Measurements from ENCODE around the gene CAPN10. TPM values are rescaled to one million over a fixed set of nuclear protein-coding genes. Genes with fewer than 3 reads are reported as not detected.
"Not testable (repeated sequence)": the region's sequence is repeated elsewhere in the genome, so short reads cannot be mapped to it uniquely, and the experiment has no call there.

The CAPN10 gene, protein sequence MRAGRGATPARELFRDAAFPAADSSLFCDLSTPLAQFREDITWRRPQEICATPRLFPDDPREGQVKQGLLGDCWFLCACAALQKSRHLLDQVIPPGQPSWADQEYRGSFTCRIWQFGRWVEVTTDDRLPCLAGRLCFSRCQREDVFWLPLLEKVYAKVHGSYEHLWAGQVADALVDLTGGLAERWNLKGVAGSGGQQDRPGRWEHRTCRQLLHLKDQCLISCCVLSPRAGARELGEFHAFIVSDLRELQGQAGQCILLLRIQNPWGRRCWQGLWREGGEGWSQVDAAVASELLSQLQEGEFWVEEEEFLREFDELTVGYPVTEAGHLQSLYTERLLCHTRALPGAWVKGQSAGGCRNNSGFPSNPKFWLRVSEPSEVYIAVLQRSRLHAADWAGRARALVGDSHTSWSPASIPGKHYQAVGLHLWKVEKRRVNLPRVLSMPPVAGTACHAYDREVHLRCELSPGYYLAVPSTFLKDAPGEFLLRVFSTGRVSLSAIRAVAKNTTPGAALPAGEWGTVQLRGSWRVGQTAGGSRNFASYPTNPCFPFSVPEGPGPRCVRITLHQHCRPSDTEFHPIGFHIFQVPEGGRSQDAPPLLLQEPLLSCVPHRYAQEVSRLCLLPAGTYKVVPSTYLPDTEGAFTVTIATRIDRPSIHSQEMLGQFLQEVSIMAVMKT
- 66.5 and 69.0 TPM in 2 replicates for total RNA-seq (2014; rRNA removed; shearing (Covaris generic))

DNA sequence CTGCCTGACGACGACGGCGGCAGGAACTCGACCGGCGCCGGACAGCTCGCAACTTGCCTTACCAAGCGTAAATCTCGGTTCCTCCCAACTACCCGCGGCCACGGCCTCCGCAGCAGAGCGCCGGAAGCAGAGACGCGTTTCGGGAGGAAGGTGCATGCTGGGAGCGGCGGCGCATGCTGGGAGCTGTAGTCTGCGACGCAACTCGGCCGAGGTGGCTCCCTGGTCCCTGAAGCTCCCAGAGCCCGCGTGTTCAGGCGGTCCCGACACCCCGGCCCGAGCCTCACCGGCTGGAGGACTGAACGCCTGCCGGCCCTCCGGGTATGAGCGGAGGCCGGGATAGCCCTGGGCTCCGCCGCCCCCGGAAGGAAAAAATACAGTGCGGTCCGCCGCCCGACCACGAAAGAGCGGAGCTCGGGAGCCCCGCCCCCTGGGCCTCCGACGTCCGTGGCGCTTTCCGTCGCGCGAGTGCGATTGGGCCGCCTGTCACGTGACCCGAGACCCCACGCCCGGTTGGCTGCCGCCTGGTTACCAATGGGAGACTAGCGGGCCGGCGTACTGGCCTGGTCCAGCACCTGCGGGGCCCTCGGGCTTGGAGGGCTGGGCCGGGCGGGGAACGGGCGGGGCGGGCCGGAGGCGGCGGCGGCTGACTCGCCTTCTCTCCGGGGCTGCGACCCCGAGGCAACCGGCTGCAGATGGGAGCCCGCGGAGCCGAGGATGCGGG, at the start of gene CAPN10:
TSS of gene CAPN10 (plus strand) at position 537 of the 721 bp plus-strand sequence. CDS start at position 715, 178 bp downstream.
- peak; percentile 99 for DNase-seq
- peak within 1 kb of the TSS; percentile 92 for H3K4me3 ChIP-seq (ENCODE audit: insufficient read depth, low read depth, low read length)
- no peaks in the 10 kb centered on the region for H3K27me3 ChIP-seq (ENCODE audit: control insufficient read depth, insufficient read depth, low read length)
- H3K36me3 ChIP-seq (replicated peaks; ENCODE audit: control insufficient read depth, insufficient read depth, low read length), result peaks cover 5% of the 10 kb centered on the region

DNA sequence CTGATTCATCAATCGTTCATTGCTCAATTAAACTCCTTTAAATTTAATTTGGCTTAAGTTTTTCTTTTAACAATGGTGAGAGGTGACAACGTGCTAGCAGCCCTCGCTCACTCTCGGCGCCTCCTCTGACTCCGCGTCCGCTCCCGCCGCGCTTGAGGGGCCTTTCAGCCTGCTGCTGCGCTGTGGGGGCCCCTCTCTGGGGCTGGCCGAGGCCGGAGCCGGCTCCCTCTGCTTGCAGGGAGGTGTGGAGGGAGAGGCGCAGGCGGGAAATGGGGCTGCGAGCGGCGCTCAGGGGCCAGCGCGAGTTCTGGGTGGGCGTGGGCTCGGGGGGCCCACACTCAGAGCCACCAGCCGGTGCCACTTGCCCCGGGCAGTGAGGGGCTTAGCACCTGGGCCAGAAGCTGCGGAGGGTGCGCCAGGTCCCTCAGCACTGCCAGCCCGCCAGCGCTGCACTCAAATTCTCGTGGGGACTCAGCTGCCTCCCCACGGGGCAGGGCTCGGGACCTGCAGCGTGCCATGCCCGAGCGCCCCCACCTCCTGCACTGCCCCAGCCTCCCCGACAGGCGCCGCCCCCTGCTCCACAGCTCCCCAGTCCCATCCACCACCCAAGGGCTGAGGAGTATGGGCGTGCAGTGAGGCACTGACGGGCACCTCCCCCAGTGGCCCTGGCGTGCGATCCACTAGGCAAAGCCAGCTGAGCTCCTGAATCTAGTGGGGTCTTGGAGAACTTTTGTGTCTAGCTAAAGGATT, 48.3 kb upstream of the CAPN10 start:
- Histone ChIP-seq H3K4me3 (ENCODE audit: insufficient read depth, low read depth, low read length) (no peak overlapping the region), H3K36me3 (replicated peaks; ENCODE audit: control insufficient read depth, insufficient read depth, low read length) (no peaks in the 10 kb centered on the region; the same call in 1 of the 2 replicates), H3K27me3 (ENCODE audit: control insufficient read depth, insufficient read depth, low read length) (no peaks in the 10 kb centered on the region)
- DNase-seq, result no peak

DNA sequence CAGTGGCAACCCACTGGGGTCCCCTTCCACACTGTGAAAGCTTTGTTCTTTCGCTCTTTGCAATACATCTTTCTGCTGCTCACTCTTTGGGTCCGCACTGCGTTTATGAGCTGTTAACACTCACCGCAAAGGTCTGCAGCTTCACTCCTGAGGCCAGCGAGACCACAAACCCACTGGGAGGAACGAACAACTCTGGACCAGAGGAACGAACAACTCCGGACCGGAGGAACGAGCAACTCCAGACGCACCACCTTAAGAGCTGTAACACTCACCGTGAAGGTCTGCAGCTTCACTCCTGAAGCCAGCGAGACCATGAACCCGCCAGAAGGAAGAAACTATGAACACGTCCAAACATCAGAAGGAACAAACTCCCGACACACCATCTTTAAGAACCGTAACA, 47.4 kb upstream of the CAPN10 start:
- H3K36me3 ChIP-seq (replicated peaks; ENCODE audit: control insufficient read depth, insufficient read depth, low read length); DNase-seq: not testable (repeated sequence)

DNA sequence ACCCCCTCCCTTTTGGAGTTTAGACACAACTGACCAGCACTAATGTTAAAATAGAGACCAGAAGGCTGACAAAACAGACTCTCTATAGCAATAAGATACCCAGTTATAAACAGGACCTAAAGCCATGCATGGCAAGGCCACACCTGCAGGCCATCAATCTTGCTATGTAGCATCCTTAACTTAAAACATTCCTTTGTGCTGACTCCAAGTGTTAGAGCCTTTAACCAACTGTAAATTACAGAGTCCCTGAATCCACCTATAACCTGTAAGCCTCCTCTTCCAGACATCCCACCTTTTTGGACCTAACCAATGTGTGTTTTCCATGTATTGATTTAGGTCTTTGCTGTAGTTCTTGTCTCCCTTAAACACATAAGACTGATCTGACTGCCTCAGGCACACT, 46.6 kb upstream of the CAPN10 start:
- Histone ChIP-seq H3K4me3 (ENCODE audit: insufficient read depth, low read depth, low read length) (no peak overlapping the region), H3K36me3 (replicated peaks; ENCODE audit: control insufficient read depth, insufficient read depth, low read length) (no peaks in the 10 kb centered on the region; the same call in 1 of the 2 replicates), H3K27me3 (ENCODE audit: control insufficient read depth, insufficient read depth, low read length) (no peaks in the 10 kb centered on the region)
- no peak for DNase-seq

More for the DNA sequence above, 47.4 kb upstream of the CAPN10 start:
- H3K27me3 ChIP-seq (ENCODE audit: control insufficient read depth, insufficient read depth, low read length); H3K4me3 ChIP-seq (ENCODE audit: insufficient read depth, low read depth, low read length): not testable (repeated sequence)

DNA sequence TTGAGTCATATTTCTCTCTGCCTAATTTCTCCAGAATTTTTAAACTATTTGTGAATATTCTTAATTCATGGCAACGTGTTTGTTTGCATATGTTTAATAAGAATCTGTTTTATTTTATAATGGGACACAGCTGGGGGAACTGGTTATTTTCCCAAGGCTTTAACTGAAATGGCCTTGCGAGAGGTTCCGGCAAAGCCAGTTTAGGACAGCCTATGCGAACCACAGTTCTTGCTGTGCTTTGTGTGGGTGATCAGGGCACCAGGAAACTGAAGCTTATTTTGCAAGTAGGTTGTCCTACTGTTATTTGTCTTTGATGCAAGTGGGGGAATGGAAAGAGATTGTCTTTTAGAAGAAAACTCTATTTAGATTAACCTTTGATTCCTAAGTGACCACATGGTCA, 35.2 kb upstream of the CAPN10 start:
- no peaks in the 10 kb centered on the region for H3K36me3 ChIP-seq (replicated peaks; ENCODE audit: control insufficient read depth, insufficient read depth, low read length)
- no peak for DNase-seq
- H3K27me3 ChIP-seq (ENCODE audit: control insufficient read depth, insufficient read depth, low read length), result no peaks in the 10 kb centered on the region
- no peak overlapping the region for H3K4me3 ChIP-seq (ENCODE audit: insufficient read depth, low read depth, low read length)

DNA sequence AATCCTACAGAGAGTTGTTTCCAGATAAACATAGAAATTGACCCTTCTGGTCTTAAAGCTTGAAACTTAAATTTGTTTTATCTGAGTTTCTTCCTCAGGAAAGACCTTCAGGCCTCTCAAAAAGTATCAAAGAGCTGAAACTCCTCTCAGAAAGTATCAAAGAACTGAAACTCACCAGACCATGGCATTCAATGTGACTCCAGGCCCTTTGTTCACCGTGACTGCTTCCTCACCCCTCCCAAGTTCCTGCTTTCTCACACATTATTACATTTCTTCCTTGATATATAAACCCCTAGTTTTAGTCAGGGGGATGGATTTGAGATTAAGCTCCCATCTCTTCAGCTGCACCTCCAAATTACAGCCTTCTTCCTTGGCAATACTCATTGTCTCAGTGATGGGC, 34.7 kb upstream of the CAPN10 start:
- no peak for DNase-seq
- no peaks in the 10 kb centered on the region for H3K36me3 ChIP-seq (replicated peaks; ENCODE audit: control insufficient read depth, insufficient read depth, low read length)

DNA sequence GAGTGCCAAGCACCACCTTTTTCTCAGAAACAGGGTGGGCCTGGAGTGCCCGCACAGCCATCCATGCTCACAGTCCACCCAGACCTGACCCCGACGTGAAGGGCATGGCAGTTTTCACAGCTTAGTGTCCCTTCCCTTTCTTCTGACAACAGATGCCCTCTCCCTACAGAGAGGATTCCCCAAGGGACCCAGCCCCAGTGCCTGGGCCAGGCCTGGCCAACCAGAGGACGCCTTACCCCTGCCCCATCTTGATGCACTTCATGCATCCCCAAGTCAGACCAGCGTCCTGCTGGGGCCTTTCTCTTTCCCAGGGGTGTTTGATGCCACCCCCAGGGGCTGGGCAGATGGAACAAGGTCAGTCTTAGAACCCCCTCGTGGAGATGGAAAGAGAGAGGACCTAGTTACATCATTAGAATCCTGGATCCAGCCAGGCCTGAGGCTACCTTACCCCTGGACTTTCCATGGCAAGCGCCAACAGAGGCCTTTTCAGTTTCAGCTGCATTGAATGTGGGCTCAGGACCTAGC, 32.5 kb upstream of the CAPN10 start:
- Histone ChIP-seq H3K4me3 (ENCODE audit: insufficient read depth, low read depth, low read length) (no peak overlapping the region), H3K27me3 (ENCODE audit: control insufficient read depth, insufficient read depth, low read length) (peaks cover 11% of the 10 kb centered on the region), H3K36me3 (replicated peaks; ENCODE audit: control insufficient read depth, insufficient read depth, low read length) (no peaks in the 10 kb centered on the region; the same call in 1 of the 2 replicates)
- DNase-seq, result peak; percentile 25

More for the DNA sequence above, 34.7 kb upstream of the CAPN10 start:
- Histone ChIP-seq H3K4me3 (ENCODE audit: insufficient read depth, low read depth, low read length) (no peak overlapping the region), H3K27me3 (ENCODE audit: control insufficient read depth, insufficient read depth, low read length) (no peaks in the 10 kb centered on the region)

DNA sequence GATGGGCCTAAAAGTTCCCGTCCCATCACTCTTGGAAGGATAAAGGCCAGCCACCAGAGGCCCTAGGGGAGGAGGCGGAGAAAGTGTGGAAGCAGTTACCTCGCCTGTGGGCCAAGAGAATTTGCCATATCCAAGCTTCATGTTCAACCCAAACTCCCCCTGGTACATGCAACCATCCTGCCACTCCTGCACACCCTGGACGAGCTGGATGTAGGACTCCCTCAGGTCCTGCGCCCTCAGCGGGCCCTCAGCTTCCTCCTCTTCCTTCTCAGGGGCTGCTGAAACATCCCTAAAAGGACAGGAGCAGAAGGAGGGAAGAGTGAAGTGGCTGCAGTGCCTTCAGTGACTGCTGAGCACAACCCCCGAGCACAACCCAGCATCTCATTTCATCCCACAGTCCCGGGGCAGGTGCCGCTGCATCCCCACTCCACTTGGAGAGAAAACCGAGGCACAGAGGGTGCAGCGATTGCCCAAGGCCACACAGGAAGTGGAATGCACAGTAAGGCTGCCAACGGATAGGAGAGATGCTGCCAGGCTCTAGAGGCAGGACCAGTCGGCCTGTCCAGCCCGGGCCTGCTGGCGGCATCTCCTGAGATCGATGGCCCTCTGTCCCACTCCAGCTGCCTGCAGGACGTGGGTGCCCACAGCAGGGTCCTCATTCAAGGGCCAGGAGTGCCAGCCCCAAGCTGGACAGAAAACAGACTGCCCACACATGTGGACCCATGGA, 31.6 kb upstream of the CAPN10 start:
- Histone ChIP-seq H3K36me3 (replicated peaks; ENCODE audit: control insufficient read depth, insufficient read depth, low read length) (no peaks in the 10 kb centered on the region; the same call in 1 of the 2 replicates), H3K27me3 (ENCODE audit: control insufficient read depth, insufficient read depth, low read length) (peaks cover 20% of the 10 kb centered on the region), H3K4me3 (ENCODE audit: insufficient read depth, low read depth, low read length) (no peak overlapping the region)
- peak; percentile 24 for DNase-seq

DNA sequence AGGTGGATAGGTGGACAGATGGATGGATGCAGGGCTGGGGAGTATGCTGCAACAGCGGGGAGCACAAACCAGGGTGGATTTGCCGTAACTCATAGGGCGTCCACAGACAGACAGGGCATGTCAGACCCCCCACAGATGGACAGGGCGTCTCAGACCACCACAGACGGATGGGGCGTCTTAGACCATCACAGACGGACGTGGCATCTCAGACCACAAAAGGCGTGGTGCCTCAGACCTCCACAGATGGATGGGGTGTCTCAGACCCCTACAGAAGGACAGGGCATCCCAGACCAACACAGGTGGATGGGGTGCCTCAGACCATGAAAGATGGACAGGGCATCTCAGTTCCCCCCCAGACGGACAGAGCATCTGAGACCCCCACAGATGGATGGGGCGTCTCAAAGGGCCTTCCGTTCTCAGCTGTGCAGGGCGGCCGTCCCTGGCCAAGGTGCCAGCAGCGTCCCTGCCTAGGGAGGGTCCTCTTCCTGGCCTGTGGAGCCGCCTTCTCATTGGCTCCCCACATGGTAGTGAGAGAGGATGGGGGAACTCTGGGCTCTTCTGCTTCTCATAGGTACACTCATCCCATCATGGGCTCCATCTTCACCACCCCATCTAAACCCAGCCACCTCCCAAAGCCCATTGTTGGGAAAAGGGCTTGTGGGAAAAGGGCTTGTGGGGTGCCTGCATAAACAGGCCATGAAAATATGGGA, 30.8 kb upstream of the CAPN10 start:
- Histone ChIP-seq H3K36me3 (replicated peaks; ENCODE audit: control insufficient read depth, insufficient read depth, low read length) (no peaks in the 10 kb centered on the region; the same call in 1 of the 2 replicates), H3K27me3 (ENCODE audit: control insufficient read depth, insufficient read depth, low read length) (peaks cover 20% of the 10 kb centered on the region), H3K4me3 (ENCODE audit: insufficient read depth, low read depth, low read length) (no peak overlapping the region)
- no peak for DNase-seq

DNA sequence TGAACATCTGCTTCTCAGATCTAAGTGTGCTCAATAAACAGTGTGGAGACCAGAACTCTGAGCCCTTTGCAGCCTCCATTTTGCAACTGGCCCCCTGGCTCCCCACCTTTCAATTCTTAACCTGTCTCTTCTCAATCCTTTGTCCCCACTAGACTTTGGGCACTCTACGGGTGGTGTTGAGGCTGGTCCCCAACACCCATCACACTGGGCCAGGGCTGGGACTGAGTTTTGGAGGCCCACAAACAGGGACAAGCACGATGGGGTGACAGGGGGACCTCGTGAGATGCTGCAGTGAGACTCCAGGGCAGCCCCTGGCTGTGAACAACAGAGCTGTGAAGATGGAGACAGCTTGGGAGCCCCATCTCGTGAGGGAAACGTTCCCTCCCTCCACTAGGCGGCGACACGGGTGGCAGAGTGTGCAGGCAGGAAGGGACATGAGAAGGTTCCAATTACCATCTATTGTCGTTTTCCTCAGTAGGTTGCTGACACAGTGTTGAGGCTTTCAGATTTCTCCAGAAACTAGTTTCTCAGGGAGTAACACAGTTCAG, 29.9 kb upstream of the CAPN10 start:
- Histone ChIP-seq H3K36me3 (replicated peaks; ENCODE audit: control insufficient read depth, insufficient read depth, low read length) (no peaks in the 10 kb centered on the region; the same call in 1 of the 2 replicates), H3K4me3 (ENCODE audit: insufficient read depth, low read depth, low read length) (no peak overlapping the region), H3K27me3 (ENCODE audit: control insufficient read depth, insufficient read depth, low read length) (peaks cover 20% of the 10 kb centered on the region)
- DNase-seq, result peak; percentile 90

DNA sequence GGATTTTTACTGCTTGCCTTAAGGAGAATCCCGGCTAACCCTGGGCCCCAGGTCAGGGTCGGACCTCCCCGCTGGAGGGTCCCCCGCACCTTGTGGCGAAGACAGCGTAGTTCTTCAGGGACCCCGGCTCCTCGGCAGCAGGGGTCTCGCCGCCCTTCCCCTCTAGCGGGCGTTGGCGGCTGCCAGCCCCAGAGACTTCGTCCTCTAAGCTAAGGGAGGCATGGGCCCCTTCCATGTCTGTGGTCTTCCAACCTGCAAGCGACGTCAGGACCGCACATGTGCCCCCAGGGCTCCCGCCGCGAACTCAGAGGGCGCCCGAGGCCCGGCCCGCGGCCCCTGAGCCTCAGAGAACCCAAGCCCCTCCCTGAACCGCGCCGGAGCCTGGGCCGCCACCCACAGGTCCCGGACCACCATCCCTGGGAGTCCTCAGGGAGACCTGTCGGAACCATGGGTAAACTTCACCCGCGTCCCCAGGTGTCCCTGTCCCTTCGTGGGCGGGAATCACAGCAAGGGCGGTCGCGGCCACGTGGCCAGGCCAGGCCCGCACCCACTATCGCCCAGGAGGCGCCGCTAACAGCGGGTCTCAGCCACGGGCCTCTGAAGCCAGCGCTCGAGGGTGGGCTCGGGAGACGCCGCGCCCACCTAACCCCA, 29.3 kb upstream of the CAPN10 start:
- H3K4me3 ChIP-seq (ENCODE audit: insufficient read depth, low read depth, low read length), result peak overlapping the region; percentile 27
- DNase-seq, result peak; percentile 70
- H3K27me3 ChIP-seq (ENCODE audit: control insufficient read depth, insufficient read depth, low read length), result peaks cover 20% of the 10 kb centered on the region
- H3K36me3 ChIP-seq (replicated peaks; ENCODE audit: control insufficient read depth, insufficient read depth, low read length), result no peaks in the 10 kb centered on the region; the same call in 1 of the 2 replicates

DNA sequence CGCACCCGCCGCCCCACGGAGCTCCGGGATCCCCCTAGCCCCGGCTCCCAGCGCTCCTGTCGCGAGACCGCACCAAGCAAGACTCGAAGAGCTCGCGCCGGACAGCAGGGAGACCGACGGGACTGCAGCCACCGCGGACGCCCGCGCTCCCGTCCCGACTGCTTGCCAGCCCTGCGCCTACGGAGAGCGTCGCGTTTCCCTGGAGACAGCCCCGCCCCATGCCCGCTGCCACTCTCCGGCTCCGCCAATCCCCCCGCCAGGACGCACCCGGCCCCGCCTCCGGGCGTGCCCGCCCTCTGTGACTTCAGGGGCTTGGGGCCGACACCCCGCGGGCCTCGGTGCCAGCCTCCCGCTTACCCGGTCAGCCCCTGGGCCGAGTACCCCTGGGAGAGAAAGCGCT, 28.7 kb upstream of the CAPN10 start, which contains the start of gene ANKMY1:
TSS of gene ANKMY1 (minus strand) at position 181 of the 400 bp plus-strand sequence. CDS start 653 bp downstream, outside the sequence.
- H3K27me3 ChIP-seq (ENCODE audit: control insufficient read depth, insufficient read depth, low read length), result peaks cover 20% of the 10 kb centered on the region
- H3K4me3 ChIP-seq (ENCODE audit: insufficient read depth, low read depth, low read length), result peak within 1 kb of the TSS; percentile 27
- DNase-seq, result peak; percentile 99
- H3K36me3 ChIP-seq (replicated peaks; ENCODE audit: control insufficient read depth, insufficient read depth, low read length), result no peaks in the 10 kb centered on the region; the same call in 1 of the 2 replicates

Measured in H7 (cell line).